GM19023 (cell line): ENCODE measurements around the gene PLCZ1.
"Not testable (repeated sequence)": the region's sequence is repeated elsewhere in the genome, so short reads cannot be mapped to it uniquely, and the experiment has no call there.

Experiments
- ATAC-seq: cut with Tn5 transposase; IDR thresholded peaks from one replicate; pipeline ENCODE4 v1.9.1; 2021; ENCODE audit warnings: mild to moderate bottlenecking, moderate library complexity; ENCODE audit not compliant: unreplicated experiment

The PLCZ1 gene, protein sequence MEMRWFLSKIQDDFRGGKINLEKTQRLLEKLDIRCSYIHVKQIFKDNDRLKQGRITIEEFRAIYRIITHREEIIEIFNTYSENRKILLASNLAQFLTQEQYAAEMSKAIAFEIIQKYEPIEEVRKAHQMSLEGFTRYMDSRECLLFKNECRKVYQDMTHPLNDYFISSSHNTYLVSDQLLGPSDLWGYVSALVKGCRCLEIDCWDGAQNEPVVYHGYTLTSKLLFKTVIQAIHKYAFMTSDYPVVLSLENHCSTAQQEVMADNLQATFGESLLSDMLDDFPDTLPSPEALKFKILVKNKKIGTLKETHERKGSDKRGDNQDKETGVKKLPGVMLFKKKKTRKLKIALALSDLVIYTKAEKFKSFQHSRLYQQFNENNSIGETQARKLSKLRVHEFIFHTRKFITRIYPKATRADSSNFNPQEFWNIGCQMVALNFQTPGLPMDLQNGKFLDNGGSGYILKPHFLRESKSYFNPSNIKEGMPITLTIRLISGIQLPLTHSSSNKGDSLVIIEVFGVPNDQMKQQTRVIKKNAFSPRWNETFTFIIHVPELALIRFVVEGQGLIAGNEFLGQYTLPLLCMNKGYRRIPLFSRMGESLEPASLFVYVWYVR

DNA sequence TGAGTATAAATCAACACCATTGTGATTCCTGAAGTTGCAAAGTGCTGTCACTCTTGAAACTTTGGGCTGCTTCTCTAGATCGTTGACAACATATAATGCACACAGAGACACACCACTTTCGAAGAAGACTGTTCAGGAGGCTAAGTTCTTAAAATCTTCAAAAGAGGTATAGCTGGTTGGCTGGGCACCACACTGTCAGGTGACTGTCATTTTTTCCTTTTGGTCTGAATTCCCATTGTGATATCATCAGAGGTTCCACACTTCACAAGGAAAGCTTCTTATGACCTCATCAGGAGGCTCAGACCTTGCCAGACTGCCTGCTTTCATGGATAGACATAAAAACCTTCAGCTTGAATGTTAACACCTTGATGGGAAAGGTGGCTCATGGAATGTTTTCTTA, at the start of gene PLCZ1, which contains the start of gene CAPZA3:
PLCZ1 (minus strand) TSS at position 194 of the 400 bp plus-strand sequence. CDS start 641 bp downstream, outside the sequence.
CAPZA3 (plus strand) TSS at position 301 of the 400 bp plus-strand sequence. CDS start 150 bp downstream, outside the sequence.
- no peak for ATAC-seq

DNA sequence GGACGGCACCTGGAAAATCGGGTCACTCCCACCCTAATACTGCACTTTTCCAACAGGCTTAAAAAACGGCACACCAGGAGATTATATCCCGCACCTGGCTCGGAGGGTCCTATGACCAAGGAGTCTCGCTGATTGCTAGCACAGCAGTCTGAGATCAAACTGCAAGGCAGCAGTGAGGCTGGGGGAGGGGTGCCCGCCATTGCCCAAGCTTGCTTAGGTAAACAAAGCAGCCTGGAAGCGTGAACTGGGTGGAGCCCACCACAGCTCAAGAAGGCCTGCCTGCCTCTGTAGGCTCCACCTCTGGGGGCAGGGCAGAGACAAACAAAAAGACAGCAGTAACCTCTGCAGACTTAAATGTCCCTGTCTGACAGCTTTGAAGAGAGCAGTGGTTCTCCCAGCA, 47.7 kb upstream of the PLCZ1 start:
- ATAC-seq, result not testable (repeated sequence)

DNA sequence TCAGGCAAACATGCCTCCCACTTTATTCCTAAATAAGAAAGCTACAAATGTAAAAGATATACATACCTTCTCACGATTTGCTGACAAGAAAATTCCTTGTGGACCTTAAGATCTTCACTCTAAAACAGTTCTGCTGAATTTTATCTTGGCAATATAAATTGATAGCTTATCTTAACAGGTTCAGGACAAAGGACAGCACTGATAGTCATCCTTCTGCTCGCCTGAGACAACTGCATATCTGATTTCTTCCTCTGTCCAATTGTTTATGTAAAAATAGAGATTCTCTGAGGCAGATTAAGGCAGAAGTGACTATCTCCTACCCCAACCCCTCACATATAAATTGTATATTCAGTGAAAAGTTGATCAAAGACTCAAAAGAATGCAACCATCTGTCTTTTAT, 45.0 kb upstream of the PLCZ1 start:
- no peak for ATAC-seq

DNA sequence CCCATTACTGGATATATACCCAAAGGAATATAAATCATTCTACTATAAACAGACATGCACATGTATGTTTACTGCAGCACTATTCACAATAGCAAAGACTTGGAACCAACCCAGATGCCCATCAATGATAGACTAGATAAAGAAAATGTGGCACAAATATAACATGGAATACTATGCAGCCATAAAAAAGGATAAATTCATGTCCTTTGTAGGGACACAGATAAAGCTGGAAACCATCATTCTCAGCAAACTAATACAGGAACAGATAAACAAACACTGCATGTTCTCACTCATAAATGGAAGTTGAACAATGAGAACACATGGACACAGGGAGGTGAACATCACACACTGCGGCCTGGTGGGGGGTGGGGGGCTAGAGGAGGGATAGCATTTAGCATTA, 28.7 kb upstream of the PLCZ1 start:
- ATAC-seq, result not testable (repeated sequence)

DNA sequence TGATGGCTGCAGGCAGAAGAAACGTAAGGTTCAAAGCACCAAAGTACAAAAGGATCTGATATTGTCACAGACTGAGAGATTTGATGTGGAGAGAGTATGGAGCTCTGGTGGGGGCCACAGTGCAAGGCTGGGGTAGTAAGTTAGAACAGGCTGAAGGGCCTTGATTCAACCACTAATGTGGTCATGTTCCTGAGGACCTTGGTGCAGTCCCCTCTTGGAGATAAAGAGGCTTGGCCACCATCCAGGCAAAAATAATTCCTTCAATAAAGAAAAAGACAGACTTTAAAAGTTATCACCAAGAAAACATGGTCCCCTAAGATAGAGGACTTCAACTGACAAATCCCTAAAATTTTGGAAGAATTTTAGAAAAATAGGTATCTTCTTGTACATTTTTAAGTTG, 17.5 kb upstream of the PLCZ1 start:
- no peak for ATAC-seq

DNA sequence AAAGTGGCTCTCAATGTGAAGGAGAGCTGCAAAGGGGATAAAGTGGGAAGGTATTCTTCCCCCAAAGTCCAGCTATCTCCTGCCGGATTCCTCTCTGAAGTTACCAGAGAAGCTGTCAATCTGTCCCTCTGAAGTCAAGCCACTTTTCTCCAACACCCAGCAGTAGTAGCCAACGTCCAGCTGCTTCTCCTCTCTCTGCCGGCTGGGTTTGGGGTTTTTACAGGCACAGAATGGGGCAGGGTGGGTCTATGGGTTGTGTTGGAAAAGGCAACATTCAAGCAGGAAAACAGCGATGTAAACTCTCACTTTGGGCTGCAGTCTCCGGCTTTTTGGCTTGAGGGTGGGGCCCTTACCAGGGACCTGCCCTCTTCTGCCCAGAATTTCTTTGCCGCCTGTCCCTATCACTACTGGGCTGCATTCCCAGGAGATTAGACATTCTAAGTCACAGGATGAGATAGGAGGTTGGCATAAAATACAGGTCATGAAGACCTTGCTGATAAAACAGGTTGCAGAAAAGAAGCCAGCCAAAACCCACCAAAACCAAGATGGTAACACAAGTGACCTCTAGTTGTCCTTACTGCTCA, 16.4 kb upstream of the PLCZ1 start:
- ATAC-seq, result no peak

DNA sequence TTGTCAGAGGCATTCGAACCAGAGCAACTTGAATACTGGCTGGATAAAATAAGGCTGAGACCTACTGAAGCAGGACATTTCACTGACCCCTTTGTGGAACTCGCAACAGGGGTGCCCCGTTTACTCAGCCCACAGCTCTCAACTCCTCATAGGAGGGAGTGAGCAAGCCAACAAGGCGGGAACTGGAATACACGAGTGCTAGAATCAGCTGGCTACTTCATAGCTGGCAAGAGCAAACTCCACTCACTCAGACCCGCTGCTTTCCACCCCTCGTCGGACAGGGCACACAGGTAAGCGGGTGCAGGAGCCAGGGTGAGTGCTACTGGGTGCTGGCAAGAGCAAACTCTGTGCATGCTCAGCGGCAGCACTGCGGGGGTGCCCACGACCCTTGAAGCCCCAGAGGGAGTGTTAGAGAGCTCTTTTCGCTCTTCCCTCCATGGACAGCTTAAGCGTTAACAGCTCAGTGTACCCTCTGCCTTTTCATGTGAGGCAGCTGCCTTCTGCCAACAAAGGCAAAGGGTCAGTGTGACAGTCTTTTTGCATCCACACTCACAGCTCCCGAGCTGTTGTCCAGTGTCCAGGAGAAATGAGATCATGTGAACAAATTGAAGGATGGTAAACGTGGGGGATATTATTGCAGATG, 15.8 kb upstream of the PLCZ1 start:
- ATAC-seq, result no peak

DNA sequence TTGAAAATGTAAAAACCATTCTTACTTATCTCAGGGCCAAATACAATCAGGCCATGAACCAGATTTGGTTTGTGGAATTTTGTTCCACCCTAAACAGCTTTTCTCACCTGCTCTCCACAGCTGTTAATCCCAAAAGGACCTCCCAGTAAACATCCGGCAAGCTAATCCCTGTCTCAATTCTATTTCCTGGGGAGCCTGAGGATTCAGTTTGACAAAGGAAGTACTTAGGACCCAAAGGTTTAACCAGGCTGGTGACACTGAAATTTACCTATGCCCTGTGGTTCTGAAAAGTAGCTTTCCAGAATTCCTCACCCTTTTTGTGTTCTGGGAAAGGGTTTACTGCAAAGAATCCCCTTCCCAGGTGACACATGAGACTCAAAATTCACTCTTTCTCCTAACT, 15.1 kb upstream of the PLCZ1 start:
- no peak for ATAC-seq

DNA sequence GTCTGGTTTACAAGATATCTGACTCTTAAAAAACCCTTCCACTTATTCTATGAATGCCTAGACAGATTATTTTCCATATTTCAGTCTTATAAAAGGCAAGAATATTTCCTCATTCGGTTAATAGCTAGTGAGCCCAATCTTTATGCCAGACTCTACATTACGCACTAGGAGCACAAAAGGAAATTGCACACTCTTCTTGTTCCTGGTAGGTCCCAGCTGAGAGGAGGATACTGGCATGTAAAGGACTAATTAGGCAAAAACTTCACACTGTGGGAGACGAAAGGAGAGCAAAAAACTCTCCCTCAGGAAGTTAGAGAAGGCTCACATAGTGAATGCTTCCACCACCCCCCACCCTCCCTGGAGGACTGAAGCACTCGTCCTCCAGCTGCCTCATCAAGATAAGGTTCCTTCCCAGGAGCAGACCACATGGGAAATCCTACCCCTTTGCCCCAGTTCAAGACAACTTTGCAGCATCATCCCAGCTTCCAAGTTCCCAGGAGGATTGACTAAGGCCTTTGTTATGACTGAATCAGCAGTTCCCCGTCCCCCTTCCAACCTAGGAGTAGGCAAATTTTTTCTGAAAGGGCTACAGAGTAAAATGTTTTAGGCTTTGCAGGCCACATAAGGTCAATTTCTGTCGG, 14.6 kb upstream of the PLCZ1 start:
- no peak for ATAC-seq

DNA sequence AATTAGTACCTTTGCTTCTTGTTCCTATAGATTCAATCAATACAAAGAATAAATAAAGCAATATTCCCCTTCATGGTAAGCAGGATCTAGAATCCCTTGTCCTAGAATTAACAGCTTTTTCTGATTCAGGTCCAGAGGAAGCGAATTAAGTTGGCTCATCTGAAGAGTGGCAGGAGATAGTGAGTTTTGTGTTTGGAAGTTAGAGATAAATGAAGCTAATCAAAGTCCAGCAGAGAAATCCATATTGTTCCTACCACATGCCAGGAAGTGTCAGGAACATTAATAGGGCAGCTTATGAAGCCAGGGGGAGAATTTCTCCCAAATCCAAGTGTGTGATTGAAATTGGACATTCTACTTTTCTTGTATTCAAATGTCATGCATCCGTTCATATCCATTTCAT, 14.1 kb upstream of the PLCZ1 start:
- no peak for ATAC-seq

DNA sequence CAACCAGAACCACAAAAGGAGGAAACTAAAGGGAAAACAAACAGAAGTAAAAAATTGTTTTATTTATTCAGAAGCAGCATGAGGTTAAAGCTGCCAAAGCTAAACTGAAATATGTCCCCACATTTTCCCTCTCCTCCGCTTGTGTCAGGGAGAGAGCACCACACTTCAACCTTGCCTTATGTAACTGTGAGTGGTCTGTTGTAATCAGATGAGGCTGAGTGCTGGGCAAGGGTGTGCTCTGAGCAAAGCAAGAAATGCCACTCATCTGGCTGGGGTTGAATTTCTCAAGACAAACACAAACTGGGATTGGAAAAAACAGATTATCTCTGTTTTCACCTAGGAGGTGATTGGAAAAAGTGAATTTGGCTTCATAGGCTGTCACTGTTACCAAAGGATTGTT, 12.3 kb upstream of the PLCZ1 start:
- no peak for ATAC-seq

DNA sequence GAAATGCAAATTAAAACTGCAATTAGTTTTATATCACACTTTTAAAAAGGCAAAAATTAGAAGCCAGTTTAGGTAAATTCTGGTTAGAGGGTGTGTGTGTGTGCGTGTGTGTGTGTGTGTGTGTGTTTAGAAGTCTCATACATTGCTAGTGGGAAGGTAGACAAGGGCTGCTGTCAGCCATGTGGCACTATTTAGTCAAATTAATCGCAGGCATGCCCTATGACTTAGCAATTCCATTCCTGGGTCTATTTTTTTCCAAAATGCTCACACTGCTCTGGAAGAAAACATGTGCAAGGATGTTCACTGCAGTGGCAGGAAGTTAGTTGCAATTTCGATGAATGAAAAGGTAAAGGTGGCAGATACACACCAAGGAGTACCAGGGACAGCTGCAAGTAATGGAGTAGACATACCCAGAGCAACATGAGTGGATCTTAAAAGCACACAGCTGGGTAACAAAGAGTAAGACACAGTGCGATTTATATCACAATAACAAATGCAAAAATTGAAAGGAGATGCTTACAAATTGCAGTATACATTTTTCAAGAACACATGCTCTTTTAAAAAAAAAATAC, 11.7 kb upstream of the PLCZ1 start:
- no peak for ATAC-seq

DNA sequence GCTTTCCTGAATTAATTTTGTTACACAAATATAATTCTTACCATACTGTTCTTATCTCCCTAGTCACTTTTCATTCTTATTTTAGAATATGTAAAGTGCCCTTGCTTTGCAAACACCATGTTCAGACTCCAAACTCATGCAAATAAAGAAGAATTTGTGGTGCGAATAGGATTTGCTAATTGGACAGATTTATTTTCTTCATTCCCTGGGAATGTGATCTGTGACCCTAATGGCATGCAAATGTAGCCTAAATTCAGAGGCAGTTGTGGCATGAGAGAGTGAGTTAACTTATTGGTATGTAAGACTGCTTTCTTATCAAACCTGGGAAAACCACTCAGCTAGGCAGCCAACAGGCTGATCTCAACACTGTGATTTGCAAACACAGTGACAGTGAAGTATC, 10.1 kb upstream of the PLCZ1 start:
- ATAC-seq, result no peak

DNA sequence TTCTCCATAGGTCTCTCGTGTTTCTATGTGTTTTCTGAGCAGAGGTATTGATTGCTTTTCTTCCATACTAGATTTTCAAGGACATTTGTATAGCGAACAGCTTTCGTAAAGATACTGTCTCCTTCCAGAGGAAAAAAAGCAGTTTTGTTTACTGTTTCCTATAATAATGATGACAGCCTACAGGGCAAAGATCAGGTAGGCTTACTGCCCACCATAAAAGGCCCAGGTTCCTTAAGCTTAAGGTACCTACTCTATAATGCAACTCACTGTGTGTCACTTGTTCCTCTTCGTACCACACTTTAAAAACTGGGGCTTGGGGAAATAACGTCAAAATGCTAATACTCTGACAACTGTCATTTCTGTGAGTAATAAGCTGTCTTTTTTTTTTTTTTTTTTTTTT, 6.7 kb downstream of the PLCZ1 start:
- ATAC-seq, result no peak

DNA sequence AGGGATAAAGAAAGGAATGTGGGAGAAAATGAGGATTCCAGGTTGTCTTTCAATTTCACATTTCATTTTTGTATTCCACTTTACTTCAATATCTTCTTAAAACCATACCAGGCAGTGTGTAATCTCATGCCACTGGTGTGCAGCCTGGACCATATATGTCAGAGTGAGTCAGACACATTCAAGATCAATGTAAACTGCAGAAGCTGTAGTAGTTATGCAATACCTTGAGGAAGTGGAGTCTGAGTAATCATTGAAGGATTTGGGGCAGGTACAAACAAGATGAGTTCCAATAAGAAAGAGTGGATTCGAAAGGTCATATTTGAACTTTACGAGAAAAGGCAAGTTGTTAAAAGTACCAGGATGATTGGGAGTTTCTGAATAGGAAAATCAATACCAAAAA, 14.1 kb downstream of the PLCZ1 start:
- ATAC-seq, result no peak

DNA sequence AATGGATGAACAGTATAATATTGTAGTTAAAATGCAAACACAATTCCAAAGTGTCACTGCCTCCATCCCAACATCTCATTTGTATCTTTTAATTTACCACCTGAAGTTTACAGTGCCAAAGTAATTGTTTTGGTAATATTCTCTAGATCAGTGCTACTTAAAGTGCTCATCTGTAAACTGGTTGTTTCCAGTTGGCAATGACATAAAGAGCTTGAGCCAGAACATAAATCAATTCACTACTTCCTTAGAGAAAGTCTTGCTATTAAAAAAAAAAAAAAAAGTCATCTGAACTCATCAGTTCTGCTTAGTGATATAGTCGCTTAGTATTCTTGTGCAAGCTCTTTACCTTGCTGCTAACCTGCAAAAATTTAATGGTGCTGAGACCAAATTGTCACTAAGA, 16.4 kb downstream of the PLCZ1 start:
- ATAC-seq, result no peak

DNA sequence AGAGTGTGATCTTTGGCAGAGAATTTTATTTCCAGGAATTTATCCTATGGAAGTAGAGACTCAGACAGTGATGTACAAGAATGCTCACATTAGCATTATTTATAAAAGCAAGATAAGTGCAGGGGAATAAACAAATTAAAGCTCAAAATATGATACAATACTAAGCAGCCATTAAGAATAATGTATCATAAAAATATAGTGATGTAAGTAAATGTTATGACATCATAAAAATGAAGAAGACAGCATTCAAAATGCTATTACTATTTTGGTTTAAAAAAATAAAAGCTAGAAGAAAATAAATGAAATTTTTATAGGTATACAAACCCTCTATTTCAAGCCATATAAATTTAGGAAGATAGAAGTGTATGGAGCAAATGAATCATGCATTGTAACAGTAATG, 17.1 kb downstream of the PLCZ1 start:
- ATAC-seq, result no peak

DNA sequence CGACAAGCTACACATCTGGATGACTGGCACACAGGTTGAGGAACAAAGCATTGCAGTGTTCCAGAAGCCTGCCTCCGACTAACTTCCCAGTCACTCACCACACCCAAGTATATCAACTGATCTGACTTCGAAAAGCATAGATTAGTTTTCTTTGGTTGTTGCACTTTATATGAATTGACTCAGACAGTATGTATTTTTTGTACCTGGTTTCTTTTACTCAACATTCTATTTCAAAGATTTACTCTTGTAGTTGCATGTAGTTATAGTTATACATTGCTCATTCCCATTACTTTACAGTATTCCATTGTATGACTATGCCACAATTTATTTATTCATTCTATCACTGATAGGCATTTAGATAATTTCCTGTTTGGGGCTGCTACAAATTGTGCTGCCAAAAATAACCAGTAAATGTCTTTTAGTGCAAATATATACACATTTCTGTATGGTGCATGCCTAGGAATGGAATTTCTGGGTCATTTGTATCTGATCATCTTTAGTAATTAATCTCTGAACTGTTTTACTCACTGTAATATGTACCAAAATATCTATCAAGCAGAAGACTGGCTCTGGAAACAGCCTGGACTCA, 17.8 kb downstream of the PLCZ1 start:
- no peak for ATAC-seq

DNA sequence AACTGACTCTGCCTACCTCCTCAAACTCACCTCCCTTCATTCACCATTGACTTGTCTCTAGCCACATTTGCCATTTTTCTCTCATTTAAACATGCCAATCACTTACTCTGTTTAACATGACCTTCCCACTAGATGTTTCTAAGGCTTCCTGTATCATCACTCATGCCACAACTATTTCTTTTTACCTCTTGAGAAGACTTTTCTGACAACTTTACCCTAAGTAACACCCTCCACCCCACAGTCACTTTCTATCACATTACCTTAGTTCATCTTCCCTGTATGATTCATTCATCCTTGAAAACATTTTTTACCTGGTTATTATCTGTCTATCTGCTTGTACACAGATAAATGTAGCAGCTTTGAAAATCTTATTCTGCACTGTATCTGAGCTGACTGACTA, 19.4 kb downstream of the PLCZ1 start:
- no peak for ATAC-seq

DNA sequence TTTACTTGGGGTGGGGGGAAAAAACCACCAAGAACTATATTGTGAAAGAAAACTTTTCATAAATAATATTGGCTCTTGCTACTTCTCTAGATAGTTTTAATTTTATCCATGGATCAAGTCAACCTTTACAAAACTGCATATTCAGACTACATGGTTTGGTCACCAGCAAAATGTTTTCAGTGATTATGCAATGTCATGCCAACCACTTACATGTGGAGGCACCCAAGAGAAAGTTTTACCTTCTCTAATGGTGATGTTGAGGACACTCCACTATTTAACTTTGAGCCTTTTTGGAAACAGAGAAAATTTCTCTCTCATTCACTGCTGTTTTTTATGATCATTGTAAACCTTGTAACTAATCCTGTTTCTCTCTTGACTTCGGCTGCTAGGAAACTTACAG, 21.6 kb downstream of the PLCZ1 start:
- no peak for ATAC-seq
